ENCODE data around the gene CD8A.

The CD8A gene

GRCh38 chr2:86788881-86789686 is 1.6 kb downstream of the CD8A start:
- no peak for TF ChIP-seq CTCF (IDR thresholded peaks at IDR 0.05; ENCODE audit: low read depth, low read length)
- DNase-seq (ENCODE audit: extremely low read depth, low read depth) = no peak

GRCh38 chr2:86788165-86788564 is 2.5 kb downstream of the CD8A start:
- no peak for TF ChIP-seq CTCF (IDR thresholded peaks at IDR 0.05; ENCODE audit: low read depth, low read length)
- no peak for DNase-seq (ENCODE audit: extremely low read depth, low read depth)

- no peak for TF ChIP-seq CTCF (IDR thresholded peaks at IDR 0.05; ENCODE audit: low read depth, low read length)
- no peak for DNase-seq (ENCODE audit: extremely low read depth, low read depth)
These were observed 3.0 kb downstream of the CD8A start for GRCh38 chr2:86787736-86788135.

- DNase-seq (ENCODE audit: extremely low read depth, low read depth) = no peak
- no peak for TF ChIP-seq CTCF (IDR thresholded peaks at IDR 0.05; ENCODE audit: low read depth, low read length)
These were observed 4.6 kb downstream of the CD8A start for GRCh38 chr2:86786001-86786536.

- no peak for TF ChIP-seq CTCF (IDR thresholded peaks at IDR 0.05; ENCODE audit: low read depth, low read length)
- no peak for DNase-seq (ENCODE audit: extremely low read depth, low read depth)
These were observed 5.3 kb downstream of the CD8A start for GRCh38 chr2:86785456-86785855.

GRCh38 chr2:86783615-86784339 is 6.9 kb downstream of the CD8A start:
- no peak for TF ChIP-seq CTCF (IDR thresholded peaks at IDR 0.05; ENCODE audit: low read depth, low read length)
- no peak for DNase-seq (ENCODE audit: extremely low read depth, low read depth)

GRCh38 chr2:86782748-86783147 is 8.0 kb downstream of the CD8A start:
- no peak for DNase-seq (ENCODE audit: extremely low read depth, low read depth)
- no peak for TF ChIP-seq CTCF (IDR thresholded peaks at IDR 0.05; ENCODE audit: low read depth, low read length)

Measured in AG09319 (cell line).